HL-60/S4 treated with phorbol 12-myristate 13-acetate at 8.2 ng/mL for 4 days and 3 days (cell line): ENCODE data around the gene AXIN1.

Experiments used
- in situ Hi-C: fragments of 300-500 bp; cut with MboI; formaldehyde crosslinking; loops from 2 replicates; pipeline ENCODE4 v1.15.0; 2022; ENCODE audit warnings: low sequenced_read_pairs

Gene AXIN1

DNA sequence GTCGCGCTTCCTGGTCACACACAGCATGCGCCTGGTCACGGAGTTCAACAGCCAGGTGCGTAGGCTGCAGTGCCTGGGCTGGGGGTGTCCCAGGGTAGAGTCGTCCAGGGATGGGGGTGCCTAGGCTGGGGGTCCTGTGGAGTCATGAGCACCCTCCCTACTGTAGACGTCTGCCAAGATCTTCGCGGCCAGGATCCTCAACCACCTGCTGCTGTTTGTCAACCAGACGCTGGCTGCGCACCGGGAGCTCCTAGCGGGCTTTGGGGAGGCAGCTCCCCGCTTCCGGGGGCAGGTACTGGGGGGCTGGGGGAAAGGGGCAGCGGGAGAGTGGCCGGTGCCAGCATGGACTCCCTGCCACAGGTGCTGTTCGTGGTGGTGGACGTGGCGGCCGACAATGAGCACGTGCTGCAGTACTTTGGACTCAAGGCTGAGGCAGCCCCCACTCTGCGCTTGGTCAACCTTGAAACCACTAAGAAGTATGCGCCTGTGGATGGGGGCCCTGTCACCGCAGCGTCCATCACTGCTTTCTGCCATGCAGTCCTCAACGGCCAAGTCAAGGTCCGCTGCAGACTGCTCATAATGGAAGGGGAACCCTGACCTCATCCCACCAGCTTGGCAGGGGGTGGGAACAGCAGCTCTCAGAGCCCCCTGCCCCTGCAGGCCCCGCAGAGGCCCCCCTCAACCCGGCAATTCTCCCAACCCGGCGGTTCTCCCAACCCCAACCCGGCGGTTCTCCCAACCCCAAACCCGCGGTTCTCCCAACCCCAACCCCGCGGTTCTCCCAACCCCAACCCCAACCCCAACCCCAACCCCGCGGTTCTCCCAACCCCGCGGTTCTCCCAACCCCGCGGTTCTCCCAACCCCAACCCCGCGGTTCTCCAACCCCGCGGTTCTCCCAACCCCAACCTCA lies 67.1 kb downstream of the AXIN1 start:
- in situ Hi-C loops = no loop called here

- in situ Hi-C loops = no loop called here
Measured at GRCh38 chr16:284204-285120, 68.1 kb downstream of the AXIN1 start.

DNA sequence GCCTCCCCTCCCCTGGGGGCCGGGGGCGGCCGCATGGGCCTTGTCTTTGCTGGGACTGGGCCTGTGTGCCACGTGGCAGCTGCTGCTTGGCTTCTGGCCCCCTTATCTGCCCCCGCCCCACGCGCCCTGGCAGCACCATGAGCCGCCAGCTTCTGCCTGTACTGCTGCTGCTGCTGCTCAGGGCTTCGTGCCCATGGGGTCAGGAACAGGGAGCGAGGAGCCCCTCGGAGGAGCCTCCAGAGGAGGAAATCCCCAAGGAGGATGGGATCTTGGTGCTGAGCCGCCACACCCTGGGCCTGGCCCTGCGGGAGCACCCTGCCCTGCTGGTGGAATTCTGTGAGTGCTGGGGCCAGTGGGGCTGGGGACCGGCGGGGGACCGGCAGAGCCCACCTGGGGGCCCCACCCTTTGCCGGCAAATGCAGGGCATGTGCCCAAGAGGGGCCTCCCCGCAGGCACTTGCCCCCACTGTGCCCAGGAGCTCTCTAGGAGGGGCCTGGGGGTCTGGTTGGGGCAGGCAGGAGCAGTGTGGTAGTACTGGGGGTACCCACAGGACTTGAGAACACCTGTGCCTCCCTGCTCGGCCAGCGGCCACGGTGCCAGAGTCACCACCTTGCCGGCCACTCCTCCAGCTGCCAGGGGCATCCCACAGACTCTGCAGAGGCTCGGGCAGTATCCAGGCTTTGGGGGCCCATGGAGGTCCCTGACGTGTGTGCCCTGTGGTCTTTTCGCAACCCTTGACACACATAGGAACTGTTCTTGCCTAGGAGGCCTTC lies 69.3 kb downstream of the AXIN1 start, which contains the start of gene PDIA2:
Gene PDIA2, plus strand, starts transcription at position 132 of the 773 bp plus-strand sequence. Its CDS starts 6 bp downstream, at position 138.
- in situ Hi-C loops = no loop called here

GRCh38 chr16:282491-282890 lies 70.0 kb downstream of the AXIN1 start:
- in situ Hi-C loops = no loop called here

GRCh38 chr16:281660-282255 lies 70.8 kb downstream of the AXIN1 start:
- in situ Hi-C loops = no loop called here

DNA sequence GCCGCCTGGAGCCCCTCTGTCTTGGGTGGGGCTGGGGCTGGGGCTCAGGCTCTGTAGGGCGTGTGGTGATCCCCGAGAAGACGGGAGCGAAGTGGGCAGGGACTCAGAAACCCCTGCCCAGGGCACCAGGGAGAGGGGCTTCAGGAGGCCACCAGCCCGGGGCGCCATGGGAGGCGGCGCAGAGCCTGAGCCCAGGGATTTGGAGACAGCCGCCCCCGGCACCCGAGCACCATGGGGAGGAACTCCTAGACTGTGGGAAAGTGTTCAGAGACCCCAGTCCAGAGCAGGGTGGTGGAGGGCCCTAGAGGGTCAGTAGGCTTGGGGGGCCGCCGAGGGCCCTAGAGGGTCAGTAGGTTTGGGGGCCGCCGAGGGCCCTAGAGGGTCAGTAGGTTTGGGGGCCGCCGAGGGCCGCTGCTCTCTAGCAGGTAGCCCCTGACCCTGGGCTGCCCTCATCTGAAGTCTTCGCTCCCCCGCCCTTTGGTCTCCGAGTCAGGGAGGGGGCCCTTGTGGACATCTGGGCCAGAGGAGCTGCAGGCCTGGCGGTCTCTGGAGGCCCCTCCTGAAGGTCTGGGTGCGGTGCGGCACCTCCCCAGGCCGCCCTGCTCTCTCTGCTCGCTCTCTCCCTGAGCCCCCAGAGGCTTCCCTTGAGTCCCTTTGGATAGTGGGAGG lies 71.4 kb downstream of the AXIN1 start:
- in situ Hi-C loops = no loop called here

GRCh38 chr16:280552-280951 lies 72.0 kb downstream of the AXIN1 start, which contains the start of gene ARHGDIG:
TSS of gene ARHGDIG (plus strand) at chr16:280591. CDS start at chr16:280681, 90 bp downstream.
- in situ Hi-C loops = no loop called here

- in situ Hi-C loops = no loop called here
Measured at GRCh38 chr16:280005-280460, 72.5 kb downstream of the AXIN1 start.

DNA sequence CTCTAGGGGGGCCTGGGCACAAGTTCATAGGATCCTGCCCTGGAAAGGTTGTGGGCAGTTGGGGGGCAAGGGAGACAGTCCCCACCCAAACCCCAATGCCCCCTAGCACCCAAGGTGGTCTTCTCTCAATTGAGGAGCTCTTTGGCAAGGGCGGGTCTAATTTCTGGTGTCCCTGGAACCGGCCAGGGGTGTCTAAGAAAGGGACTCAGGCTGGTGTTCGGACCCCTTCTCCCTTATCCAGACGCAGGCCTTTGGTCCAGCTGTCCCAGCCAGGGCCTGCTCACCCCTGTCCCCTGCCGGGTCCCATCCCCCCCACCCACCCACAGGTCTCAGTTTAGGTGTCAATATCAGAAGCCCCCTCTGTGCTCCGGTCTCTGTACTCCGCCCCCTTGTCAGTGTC lies 73.0 kb downstream of the AXIN1 start:
- in situ Hi-C loops = no loop called here

GRCh38 chr16:278863-279366 lies 73.6 kb downstream of the AXIN1 start:
- in situ Hi-C loops = no loop called here

DNA sequence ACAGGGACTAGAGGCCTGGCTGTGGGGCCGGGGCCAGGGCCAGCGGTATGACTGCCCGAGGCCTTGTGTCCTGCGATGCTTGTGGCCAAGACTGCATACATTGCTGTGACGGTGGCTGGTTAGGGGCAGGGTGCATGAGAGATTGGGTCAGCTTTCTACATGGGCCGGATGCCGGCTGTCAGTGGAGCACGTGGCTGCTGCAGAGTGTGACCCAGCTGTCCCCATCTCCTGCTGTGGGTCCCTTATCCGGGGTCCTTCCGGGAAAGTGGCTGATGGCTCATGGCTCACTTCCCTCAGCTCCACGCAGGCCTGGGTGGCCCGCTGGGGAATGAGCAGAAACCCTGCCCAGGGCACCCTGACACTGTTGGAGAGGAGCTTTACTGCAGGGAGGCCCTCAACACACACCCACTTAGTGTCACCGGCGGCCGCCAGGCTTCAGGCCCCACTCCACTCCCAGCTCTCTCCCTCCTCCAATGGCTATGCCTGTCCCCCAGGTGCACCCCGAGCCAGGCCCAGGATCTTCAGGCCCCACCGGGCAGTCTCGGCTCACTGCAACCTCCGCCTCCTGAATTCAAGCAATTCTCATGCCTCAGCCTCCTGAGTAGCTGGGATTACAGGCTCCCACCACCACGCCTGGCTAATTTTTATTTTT lies 76.0 kb downstream of the AXIN1 start:
- in situ Hi-C loops = no loop called here

DNA sequence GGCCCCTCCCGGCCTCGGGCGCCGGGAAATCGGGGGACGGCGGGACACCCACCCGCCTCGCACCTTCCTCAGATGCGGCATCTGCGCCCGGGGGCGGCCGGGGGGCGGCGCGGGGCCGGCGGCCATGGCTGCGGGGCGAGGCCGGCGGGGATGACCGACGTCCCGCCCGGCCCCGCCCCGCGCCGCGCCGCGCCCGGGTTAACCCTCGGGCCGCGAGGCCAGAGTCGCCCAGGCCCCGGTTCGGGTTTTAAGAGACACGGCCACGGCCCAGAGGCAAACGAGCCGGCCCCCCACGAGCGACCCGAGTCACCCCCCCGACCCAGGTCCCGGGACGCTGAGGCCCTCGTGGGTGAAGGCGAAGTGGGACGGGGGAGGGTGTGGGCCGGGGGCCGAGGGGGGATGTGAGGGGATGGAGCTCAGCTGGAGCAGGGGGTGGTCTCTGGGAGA lies 76.7 kb downstream of the AXIN1 start, which contains the start of gene RGS11:
Gene RGS11, minus strand, starts transcription at position 159 of the 447 bp plus-strand sequence. Its CDS starts 33 bp downstream, at position 126.
- in situ Hi-C loops = no loop called here

- in situ Hi-C loops = no loop called here
Measured at GRCh38 chr16:275041-275641, 77.4 kb downstream of the AXIN1 start.

GRCh38 chr16:273547-274421 lies 78.7 kb downstream of the AXIN1 start:
- in situ Hi-C loops = no loop called here

DNA sequence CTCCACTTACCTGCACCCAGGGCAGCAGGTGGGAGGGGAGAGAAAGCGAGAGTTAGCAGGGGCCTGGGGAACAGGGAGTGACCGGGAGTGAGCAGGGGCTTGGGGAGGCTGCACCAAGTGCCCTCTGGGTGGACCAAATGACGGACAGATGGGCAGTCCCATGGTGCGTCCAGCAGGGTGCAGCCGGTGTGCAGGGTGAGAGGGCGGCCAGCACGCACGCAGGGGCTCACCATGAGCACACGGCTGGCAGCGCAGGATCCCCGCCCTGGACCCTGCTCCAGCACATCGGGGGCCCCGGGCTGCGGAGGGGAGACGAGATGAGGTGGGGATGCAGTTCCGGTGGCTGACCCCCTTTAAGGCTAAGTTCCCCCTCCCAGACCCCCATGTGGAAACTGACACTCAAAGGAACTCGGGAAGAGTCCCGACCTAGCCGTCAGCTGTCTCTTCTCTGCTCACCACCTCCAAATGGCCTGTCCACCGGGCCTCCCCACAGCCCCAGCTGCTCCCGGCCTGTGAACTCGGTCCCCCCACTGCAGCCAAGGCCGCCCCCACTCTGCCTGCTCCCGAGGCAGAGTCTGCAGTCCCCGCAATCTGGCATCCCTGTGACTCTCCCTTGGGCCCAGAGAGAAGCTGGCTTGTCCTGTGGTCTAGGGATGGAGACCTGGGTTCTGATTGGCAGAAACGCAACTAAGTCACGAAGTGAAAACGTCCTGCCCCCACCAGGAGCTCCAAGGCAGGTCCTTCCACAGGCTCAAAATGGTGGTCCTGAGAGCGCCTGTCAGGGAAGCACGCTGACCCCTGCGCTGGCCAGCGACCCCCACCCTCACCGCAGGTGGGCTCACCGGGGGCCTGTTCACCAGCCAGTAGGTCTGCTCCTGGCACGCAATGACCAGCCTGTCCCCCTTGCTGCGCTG lies 79.6 kb downstream of the AXIN1 start:
- in situ Hi-C loops = no loop called here
